Measurements from ENCODE around the gene PEX6. TPM values are rescaled to one million over a fixed set of nuclear protein-coding genes. Genes with fewer than 3 reads are reported as not detected.
"Not testable (repeated sequence)": the region's sequence is repeated elsewhere in the genome, so short reads cannot be mapped to it uniquely, and the experiment has no call there.

Gene PEX6
- total RNA-seq, 2 experiments from 2014 or later: 23.8 to 24.7 TPM

DNA sequence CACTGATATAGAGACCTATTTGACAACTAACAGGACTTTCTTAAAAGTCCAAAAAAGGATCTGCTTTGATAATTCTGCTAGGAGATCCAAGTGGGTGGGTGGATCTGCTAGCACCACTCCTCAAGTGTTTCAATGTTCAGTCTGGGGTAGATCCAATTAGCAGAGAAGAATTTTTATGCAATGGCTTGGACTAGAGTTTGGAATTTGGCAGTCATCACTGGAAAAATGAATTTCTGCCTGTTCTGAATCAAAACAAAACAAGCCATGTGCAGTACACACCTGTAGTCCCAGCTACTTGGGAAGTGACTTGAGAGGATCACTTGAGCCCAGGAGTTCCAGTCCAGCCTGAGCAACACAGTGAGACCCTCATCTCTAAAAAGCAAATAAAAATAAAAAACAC is 31.0 kb downstream of the PEX6 start:
- Histone ChIP-seq H3K4me1 (ENCODE audit: insufficient read depth, low read length, poor library complexity, severe bottlenecking) (no peaks in the 10 kb centered on the region), H3K9me3 (ENCODE audit: low read length) (no peaks in the 10 kb centered on the region), H3K27ac (ENCODE audit: low read depth, low read length, poor library complexity, severe bottlenecking) (no peak overlapping the region), H3K79me2 (ENCODE audit: insufficient read depth, low read depth, low read length) (no peaks in the 10 kb centered on the region), H3K36me3 (ENCODE audit: insufficient read depth, low read length) (peaks cover 35% of the 10 kb centered on the region), H2AFZ (ENCODE audit: low read length) (no peak overlapping the region), H4K20me1 (ENCODE audit: insufficient read depth, low read length) (no peaks in the 10 kb centered on the region), H3K4me3 (ENCODE audit: low read depth, low read length, poor library complexity, severe bottlenecking) (no peak overlapping the region), H3K4me2 (ENCODE audit: low read length) (no peak overlapping the region), H3K9me2 (ENCODE audit: insufficient read depth, low read length) (no peaks in the 10 kb centered on the region)
- TSS peak; percentile 10 for BruUV-seq (replicated peaks)
- CTCF ChIA-PET (ENCODE audit: unreplicated experiment): no interaction called here
- TF ChIP-seq, protein P1, sequence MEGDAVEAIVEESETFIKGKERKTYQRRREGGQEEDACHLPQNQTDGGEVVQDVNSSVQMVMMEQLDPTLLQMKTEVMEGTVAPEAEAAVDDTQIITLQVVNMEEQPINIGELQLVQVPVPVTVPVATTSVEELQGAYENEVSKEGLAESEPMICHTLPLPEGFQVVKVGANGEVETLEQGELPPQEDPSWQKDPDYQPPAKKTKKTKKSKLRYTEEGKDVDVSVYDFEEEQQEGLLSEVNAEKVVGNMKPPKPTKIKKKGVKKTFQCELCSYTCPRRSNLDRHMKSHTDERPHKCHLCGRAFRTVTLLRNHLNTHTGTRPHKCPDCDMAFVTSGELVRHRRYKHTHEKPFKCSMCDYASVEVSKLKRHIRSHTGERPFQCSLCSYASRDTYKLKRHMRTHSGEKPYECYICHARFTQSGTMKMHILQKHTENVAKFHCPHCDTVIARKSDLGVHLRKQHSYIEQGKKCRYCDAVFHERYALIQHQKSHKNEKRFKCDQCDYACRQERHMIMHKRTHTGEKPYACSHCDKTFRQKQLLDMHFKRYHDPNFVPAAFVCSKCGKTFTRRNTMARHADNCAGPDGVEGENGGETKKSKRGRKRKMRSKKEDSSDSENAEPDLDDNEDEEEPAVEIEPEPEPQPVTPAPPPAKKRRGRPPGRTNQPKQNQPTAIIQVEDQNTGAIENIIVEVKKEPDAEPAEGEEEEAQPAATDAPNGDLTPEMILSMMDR (conservative IDR thresholded peaks at IDR 0.05; ENCODE audit: low read length): no peak
- no peak for TF ChIP-seq EZH2phosphoT487 (IDR thresholded peaks at IDR 0.05; ENCODE audit: borderline replicate concordance, low read depth, low read length)
- no peak for DNase-seq (ENCODE audit: low spot score)
- intact Hi-C loops (cut with micrococcal nuclease; ENCODE audit: unreplicated experiment): loop anchor here (5.0 kb wide), 1 partner anchor 46 kb away; no protein-coding TSS in a partner anchor
- POLR2A ChIA-PET: no interaction called here

DNA sequence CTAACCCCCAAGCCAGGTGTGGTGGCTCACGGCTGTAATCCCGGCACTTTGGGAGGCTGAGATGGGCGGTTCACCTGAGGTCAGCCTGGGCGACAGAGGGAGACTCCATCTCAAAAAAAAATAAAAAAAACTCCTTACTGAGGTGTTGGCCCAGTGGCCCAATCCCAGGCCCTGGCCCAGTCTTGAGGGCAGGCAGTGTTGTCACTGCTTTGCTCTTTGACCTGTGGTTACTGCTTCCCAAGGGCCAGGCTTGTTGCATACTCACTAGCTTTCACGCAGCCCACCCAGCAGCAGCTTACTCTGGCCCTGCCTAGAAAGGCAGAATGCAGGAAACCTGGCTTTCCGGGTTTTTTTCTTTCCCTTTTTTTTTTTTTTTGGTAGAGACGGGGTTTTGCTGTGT is 36.5 kb downstream of the PEX6 start:
- H3K9me3 ChIP-seq (ENCODE audit: low read length): no peaks in the 10 kb centered on the region
- no peaks in the 10 kb centered on the region for H3K79me2 ChIP-seq (ENCODE audit: insufficient read depth, low read depth, low read length)
- no peaks in the 10 kb centered on the region for H4K20me1 ChIP-seq (ENCODE audit: insufficient read depth, low read length)
- intact Hi-C loops (cut with micrococcal nuclease; ENCODE audit: unreplicated experiment): no loop called here
- H3K4me1 ChIP-seq (ENCODE audit: insufficient read depth, low read length, poor library complexity, severe bottlenecking): no peaks in the 10 kb centered on the region
- BruUV-seq (replicated peaks): no TSS peak
- H3K4me3 ChIP-seq (ENCODE audit: low read depth, low read length, poor library complexity, severe bottlenecking): no peak overlapping the region
- no peak for DNase-seq (ENCODE audit: low spot score)
- POLR2A ChIA-PET: no interaction called here
- CTCF ChIA-PET (ENCODE audit: unreplicated experiment): no interaction called here
- no peaks in the 10 kb centered on the region for H3K9me2 ChIP-seq (ENCODE audit: insufficient read depth, low read length)
- no peak overlapping the region for H3K27ac ChIP-seq (ENCODE audit: low read depth, low read length, poor library complexity, severe bottlenecking)
- TF ChIP-seq, protein P1 (conservative IDR thresholded peaks at IDR 0.05; ENCODE audit: low read length): no peak
- no peak for TF ChIP-seq EZH2phosphoT487 (IDR thresholded peaks at IDR 0.05; ENCODE audit: borderline replicate concordance, low read depth, low read length)
- H3K4me2 ChIP-seq (ENCODE audit: low read length): no peak overlapping the region
- no peak overlapping the region for H2AFZ ChIP-seq (ENCODE audit: low read length)
- peaks cover 80% of the 10 kb centered on the region for H3K36me3 ChIP-seq (ENCODE audit: insufficient read depth, low read length)

DNA sequence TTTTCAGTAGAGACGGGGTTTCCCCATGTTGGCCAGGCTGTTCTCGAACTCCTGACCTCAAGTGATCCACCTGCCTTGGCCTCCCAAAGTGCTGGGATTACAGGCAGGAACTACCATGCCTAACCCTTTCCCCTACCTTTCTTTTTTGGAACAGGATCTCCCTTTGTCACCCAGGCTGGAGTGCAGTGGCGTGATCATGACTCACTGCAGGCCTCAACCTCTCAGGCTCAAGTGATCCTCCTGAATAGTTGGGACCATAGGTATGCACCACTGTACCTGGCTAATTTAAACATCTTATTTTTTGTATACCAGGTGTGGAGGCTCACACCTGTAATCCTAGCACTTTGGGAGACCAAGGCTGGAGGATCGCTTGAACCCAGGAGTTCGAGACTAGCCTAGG is 37.6 kb downstream of the PEX6 start:
- H3K4me3 ChIP-seq (ENCODE audit: low read depth, low read length, poor library complexity, severe bottlenecking); H2AFZ ChIP-seq (ENCODE audit: low read length); H4K20me1 ChIP-seq (ENCODE audit: insufficient read depth, low read length); H3K79me2 ChIP-seq (ENCODE audit: insufficient read depth, low read depth, low read length); BruUV-seq (replicated peaks); H3K4me1 ChIP-seq (ENCODE audit: insufficient read depth, low read length, poor library complexity, severe bottlenecking); intact Hi-C loops (cut with micrococcal nuclease; ENCODE audit: unreplicated experiment); H3K9me3 ChIP-seq (ENCODE audit: low read length); DNase-seq (ENCODE audit: low spot score); H3K4me2 ChIP-seq (ENCODE audit: low read length); H3K9me2 ChIP-seq (ENCODE audit: insufficient read depth, low read length); H3K27ac ChIP-seq (ENCODE audit: low read depth, low read length, poor library complexity, severe bottlenecking); CTCF ChIA-PET (ENCODE audit: unreplicated experiment): not testable (repeated sequence)
- POLR2A ChIA-PET: interaction anchor here (0.6 to 0.7 kb wide), 2 partner anchors 10 to 806 kb away, joined by 4 to 6 read pairs; no protein-coding TSS in a partner anchor
- peaks cover 91% of the 10 kb centered on the region for H3K36me3 ChIP-seq (ENCODE audit: insufficient read depth, low read length)
